ENCODE data around the gene SLC6A15.

SLC6A15 gene

DNA sequence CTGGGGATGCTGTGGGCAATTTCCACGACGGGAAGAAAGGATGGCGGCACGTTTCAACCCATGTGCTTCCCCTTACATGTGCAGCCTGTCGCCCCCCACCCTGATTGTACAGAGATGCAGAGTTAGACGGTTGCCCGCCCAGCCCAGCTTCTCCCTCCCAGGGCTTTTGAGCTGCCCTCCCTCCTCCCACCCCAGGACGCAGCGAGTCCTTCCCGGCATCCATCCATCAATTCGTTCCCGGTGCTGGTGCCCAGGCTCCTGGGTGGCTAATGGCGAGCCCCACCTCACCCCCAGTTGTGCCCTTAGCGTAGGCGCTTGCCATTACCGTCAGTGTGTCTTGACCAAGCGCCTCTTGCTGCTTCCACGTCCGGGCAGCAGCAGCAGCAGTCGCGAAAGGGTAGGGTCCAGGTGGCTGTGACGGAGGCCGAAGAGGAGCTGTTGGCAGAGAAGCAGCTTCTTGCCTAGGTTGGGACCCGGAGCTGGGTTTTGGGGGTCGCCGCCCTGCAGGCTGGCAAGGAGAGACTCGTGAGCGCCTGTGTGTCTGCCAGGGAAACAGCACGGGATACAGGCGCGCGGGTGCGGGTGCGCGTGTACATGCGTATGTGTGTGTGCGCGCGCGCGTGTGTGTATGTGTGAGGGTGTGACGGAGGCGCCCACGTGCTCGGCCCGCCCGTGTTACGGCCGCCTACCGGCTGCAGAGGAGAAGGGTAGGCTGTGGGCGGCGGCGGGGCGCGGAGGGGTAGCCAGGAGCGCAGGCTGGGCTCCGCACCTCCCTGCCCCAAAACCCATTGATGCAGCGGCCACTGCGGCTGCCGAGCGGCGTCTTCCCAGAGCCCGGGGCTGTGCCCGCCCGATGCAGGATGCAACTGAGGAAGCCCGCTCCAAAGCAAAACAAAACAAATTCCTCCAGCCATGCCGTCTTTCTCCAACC lies at the start of gene SLC6A15:
SLC6A15 (minus strand) TSS at position 602 of the 931 bp plus-strand sequence. CDS start 20,679 bp downstream, outside the sequence.
- no peak for DNase-seq (ENCODE audit: low read depth in 2 of 2)

DNA sequence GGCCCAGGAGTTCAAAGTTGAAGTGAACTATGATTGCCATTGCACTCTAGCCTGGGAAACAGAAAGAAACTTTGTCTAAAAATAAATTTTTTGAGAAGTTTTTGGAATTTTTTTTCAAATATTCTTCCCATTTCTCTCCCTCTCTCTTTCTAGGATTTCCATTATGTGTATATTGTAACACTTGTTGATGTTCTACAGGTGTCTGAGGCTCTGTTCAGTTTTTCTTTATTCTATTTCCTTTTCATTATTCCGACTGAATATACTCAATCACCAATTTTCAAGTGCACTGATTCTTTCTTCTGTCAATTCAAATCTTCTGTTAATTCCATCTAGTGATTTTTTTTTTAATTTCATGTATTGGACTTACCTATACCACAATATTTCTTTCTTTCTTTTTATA lies 48.3 kb upstream of the SLC6A15 start:
- no peak for DNase-seq (ENCODE audit: low read depth in 2 of 2)

DNA sequence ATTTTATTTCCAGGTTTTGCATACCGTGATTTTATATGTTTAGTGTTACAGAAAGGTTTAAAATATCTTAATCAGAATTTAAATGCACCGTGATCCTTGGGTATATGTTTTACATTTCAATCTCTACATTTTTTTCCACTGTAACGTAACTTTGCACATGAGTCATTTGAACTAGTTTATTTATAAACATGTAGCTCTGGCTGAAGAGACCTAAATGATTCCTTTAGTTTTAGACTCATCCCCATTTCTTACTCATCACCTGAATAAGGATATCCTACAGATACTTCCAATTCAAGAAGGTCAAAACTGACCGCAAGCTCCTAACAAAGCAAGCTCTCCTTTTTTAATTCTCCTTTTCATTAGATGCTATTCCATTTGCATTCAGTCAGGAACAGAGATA lies 42.7 kb upstream of the SLC6A15 start:
- no peak for DNase-seq (ENCODE audit: low read depth in 2 of 2)

DNA sequence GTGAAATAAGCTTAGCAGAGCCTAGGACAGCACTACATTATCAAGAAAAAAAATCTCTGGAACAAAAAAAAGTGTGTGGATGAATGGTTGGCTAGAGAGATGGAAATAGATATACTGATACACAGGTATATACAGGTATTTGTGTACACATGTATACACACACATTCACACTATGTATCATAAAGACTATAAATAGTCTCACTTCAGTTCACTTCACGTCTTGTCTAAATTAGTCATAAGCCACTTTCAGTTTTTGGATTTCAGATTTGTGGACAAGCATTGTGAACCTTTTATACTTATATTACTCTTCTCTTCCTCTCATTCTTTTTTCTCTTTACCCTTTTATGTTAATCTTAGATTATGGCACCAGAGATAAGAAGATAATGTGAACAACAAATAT lies 41.8 kb upstream of the SLC6A15 start:
- DNase-seq (ENCODE audit: low read depth in 2 of 2) = no peak

DNA sequence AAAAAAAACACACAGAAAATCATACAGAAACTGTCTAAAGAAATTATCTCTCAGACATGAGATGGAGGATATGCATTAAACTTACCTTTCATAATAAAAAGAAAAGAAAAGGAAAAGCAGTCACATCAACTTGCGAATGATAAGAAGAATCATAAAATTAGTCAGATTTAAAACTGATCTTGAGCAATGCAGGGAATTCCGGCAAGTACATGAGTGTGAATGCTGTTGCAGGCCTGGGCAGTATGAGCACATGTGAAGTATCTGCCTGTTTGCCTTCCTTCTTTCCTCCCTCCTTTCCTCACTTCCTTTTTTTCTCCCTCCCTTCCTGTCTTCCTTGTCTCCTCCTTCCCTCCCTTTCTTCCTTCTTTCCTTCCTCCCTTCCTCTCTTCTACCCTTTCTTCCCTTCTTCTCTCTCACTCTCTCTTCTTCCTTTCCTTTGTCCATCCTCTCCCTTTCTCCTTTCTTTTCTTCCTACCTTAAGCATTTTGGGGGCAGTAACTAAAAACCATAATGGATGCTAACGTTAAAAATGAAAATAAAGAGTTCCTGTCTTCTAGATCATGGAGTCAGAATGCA lies 38.5 kb upstream of the SLC6A15 start:
- no peak for DNase-seq (ENCODE audit: low read depth in 2 of 2)

DNA sequence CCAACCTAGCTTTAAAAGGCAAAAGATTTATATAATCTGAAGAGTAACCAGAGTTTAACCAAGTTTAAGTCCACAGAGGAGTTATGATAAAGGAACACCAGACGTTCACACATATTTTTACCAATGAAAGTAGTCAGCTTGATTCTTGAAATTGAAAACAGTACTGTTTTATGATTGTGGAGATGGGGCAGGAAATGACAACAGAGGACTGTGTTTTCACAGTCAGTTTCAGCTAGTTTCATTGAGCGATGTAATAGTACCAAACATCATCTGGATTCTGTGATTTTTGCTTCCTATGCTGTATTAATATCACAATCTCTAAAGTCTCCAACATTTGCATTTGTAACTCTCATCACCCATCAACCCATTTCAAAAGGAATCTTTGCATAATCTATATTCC lies 34.2 kb upstream of the SLC6A15 start:
- no peak for DNase-seq (ENCODE audit: low read depth in 2 of 2)

DNA sequence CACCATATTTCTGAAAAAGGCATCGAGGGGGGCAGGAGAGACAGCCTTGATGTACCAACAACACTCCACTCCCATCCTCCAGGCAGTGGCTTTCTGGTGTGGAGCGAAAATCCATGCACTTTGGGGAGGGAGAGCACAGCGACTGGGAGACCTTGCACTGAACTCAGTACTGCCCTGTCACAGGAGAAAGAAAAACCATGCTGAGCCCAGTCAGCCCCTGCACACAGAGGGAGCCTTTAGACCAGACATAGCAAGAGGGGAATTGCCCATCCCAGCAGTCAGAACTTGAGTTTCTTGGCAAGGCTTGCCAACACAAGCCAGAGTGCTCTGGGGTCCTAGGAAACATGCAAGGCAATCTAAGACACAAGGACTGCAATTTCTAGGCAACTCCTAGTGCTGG lies 24.8 kb upstream of the SLC6A15 start:
- no peak for DNase-seq (ENCODE audit: low read depth in 2 of 2)

DNA sequence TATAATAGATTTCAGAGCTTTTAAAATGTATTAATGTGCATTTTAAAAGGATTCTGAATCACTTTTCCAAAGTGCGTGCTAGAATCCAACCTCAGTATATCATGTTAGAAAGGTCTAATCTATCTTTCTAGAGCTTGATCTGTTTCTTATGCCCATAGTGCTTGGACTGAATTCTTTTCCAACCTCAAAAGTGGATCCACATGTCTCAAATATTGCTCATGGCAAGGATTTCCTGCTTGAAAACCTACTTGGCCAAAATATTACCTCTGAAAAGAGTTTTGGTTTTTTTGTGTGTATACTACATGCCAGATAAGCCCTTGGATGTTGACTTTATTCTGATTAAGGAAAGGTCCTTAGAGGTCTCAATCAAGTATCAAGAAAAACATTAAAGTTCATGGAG lies 16.9 kb upstream of the SLC6A15 start:
- no peak for DNase-seq (ENCODE audit: low read depth in 2 of 2)

DNA sequence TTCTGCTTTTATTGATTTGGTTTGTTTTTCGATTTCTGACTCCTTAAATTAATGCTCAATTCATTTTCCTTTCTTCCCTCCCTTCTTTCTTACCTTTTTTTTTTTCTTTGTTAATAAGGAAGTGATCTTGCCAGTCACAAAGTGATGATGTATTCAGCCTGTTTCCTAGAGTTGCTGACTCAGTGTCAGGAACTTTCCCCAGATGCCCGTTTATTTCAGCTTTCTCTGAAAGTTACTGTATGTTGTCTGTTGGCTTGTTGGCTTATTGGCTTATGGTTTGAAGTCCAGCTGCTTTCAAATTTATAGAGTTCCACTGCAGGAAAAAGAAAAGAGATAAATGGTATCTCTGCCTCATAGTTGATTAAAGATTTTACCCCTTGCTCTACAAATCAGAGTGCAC lies 12.4 kb upstream of the SLC6A15 start:
- no peak for DNase-seq (ENCODE audit: low read depth in 2 of 2)

DNA sequence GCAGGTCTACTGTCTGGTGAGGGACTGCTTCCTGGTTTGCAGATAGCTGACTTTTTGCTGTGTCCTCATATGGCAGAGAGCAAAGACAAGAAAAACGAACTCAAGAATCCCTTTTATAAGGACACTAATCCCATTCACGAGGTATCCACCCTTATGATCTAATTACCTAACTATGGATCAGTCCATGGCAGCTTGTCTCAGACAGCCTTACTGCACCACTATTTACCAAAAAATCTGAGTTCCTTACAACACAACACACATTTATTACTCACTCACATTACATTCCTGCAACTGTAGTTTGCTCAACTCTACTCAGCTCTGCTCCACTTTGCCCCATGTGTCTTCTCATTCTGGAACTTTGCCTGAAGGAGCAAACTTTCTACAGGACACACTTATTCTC lies 10.1 kb upstream of the SLC6A15 start:
- no peak for DNase-seq (ENCODE audit: low read depth in 2 of 2)

DNA sequence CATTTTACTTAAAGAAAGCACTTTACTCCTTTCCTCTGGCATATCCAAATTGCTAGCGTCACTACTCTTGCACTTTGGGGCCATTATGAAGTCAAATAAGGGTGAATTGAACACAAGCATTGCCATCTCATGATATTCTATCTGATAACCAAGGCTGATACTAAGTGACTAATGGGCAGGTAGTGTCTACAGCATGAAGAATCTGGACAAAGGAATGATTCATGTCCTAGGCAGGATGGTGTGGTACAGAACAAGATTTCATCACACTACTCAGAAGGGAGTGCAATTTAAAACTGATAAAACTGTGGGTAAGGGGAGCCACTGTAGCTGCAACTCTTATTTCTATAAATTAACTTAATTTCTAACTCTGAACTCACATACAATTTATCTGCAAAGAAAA lies 7.7 kb upstream of the SLC6A15 start:
- DNase-seq (ENCODE audit: low read depth in 2 of 2) = no peak

DNA sequence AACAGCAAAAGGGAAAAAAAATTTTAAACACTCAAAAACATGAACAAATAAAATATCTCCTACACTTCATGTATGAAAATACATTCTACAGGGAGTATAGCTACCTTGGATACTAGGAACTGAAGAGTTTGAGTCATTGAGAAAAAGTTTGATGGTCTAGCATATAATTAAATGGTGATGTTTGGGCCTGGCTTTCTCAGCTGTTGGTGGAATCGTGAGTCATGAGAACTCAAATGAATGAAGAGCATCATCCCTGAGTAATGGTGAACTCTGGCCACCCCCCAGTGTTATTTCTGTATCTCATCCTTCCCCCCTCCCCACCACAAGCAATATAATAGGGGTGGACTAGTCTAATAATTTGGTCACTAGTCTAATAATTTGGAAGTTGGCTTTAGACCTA lies 6.7 kb upstream of the SLC6A15 start:
- no peak for DNase-seq (ENCODE audit: low read depth in 2 of 2)

DNA sequence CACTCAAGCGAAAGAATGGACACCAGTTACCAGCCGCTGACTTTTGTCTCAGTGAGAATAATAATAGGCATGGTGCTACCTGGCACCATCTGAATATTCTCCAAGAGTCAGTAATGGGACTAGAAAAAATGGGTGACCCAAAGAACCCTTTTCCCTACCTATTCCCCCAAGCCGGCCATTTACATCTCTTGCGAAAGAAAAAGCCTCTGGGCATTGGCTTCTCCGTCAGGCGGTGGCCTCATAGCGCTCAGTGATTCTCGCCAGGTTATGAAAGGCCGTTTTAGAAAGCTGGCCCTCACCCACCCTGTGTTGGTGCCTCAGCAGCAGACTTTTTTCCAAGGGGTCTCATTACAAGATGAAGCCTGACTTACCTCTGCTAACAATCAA lies 523 bp upstream of the SLC6A15 start:
- no peak for DNase-seq (ENCODE audit: low read depth in 2 of 2)

DNA sequence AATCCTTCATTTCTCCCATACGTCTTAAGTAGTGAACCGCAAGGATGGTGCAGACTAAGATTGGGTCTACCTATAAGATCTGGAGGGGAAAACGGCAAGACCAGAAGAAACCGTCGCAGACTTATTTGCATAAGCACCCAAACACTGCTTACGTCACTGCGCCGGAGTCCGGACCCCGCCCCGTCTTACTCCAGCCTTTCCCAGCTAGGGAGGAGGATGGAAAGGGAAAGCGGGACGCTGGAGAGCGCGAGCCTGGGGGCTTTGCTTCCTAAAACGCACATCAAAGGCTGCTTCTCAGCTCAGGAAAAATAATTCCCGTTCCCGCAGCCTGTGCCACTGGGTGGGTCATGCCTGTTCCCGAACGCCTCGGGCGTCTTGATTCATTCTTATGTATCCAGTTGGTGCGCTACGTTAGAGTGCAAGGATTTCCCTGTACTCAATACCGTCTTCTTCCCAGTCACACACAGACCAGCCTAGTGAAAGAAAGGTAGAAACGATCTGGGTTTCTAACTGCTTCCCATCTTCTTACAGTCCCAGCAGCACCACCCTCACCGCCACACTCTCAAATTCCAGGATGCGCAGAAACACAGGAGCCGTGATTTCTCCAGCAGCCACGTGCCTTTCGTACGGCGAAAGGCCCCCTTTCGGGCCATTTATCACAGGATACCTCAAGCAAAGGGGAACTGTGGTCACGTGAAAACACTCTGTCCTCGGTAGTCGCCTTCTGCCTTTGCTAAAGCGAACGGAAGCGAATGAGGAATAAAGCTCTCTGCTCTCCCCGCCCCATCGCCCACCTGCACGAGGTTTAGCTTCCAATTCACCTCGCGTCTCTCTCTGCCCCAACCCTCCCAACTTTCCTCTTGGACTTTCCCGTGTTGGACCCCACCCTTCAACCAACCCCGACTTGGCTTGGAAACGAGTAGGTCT lies 1.1 kb downstream of the SLC6A15 start:
- DNase-seq (ENCODE audit: low read depth in 2 of 2) = no peak

DNA sequence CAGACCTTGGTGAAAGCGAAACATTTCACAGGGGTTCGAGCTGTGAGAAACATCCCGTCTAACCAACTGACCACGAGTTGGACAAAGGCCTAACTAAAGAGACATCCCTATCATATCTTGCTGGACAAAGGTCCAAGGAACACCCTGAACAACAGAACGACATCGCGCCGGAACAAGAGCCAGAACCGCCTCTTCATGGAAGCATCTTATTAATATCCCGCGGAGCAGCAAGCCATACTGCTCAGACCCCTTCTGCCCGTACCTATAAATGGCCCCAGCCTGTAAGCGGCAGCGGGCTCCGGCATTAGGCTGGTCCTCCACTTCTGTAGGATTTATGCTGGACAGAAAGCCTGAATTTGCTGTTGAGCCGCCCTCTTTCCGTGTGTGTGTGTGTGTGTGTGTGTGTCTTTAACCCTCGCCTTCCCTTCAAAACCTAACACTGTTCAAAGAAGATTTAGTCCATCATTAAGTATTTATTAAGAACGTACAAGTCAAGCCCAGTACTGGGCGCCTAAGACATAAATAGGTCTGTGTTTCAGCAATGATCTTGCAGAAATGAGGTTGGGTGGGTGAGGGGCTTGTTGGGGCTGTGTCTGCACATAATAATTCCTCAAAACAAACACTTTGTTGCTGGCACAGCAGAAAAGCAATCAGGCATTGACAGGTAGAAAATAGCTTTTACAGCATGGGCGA lies 1.9 kb downstream of the SLC6A15 start:
- DNase-seq (ENCODE audit: low read depth in 2 of 2) = no peak

DNA sequence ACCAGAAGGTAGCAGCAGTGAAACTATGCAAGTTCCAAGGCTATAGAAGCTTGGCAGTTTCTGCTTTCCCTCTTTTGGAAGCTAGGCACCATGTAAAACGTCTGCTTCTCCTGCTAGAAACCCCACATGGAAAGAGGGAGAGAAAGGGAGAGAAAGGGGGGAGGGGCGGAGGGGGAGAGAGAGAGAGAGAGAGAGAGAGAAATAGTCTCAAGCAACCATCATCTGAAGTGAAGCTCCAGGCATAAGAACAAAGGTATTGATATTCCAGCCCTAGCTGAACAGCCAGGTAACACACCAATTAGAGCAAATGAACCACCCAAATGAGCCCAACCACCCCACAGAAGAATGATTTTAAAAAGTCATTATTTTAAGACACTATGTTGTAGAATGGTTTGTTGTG lies 8.5 kb downstream of the SLC6A15 start:
- no peak for DNase-seq (ENCODE audit: low read depth in 2 of 2)

DNA sequence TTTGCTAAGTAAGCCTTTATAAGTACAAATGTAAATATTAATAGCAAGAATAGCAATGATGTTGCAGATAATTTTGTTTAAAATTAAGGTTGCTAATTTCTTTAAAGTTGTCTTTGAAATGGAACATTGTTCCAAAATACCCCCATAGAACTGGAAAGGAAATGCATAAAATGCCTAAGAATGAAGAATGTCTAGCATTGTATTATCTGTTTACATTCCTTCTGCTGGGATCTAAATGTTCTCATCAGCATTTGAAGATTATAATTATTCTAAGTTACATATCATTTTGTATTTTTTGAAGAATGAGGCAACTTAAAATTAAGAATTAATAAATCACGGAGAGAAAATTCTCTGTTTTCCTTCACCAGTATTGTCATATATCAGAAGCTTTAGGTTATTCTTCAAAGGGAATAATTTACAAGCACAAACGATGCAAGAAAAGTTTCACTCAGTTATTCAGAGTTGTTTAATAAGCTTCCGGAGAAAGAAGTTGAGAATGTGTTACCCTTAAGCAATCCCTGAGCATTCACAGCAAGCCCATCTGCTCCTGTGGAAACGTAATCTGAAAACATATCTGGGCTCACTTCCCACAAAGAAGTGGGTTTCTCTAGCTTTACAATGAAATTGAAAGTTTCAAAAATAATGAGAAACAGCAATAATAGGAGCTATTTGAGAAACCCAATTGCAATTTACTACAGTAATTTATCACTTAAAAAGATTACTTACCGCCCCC lies 21.3 kb downstream of the SLC6A15 start:
- no peak for DNase-seq (ENCODE audit: low read depth in 2 of 2)

DNA sequence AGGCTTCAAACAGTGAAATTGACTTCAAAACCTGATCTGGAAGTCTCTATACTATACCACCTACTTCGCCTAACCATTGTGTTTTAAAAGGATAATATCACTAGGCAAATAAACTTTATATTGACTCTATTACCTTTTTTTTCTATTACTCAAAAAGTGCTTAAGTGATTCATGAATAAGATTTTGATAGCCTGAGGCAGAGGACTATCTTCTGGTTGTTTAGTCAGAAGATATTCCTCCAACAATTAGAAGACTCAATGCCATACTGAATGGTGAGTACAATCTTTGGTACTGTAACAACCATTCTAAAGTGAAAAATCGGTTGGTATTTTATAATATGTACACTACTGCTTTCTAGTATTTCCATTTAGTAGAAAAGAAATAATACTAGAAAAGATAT lies 22.8 kb downstream of the SLC6A15 start:
- DNase-seq (ENCODE audit: low read depth in 2 of 2) = no peak

DNA sequence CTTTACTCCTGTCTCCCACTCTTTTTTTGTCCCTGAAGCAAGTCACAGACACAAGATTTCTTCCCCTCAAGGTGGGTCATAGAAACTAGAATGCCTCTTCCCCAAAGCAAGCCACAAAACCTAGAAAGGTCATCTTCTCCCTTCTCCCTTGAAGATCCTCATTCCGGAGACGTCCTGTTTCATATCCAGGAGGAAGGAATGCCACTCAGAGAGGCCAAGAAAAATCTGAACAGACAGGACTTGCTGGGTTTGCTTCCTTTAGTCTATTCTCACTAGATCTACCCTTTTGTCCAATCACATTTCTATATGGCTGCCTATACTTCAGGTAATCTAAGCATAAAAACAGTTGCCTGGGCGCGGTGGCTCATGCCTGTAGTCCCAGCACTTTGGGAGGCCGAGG lies 23.7 kb downstream of the SLC6A15 start:
- no peak for DNase-seq (ENCODE audit: low read depth in 2 of 2)

DNA sequence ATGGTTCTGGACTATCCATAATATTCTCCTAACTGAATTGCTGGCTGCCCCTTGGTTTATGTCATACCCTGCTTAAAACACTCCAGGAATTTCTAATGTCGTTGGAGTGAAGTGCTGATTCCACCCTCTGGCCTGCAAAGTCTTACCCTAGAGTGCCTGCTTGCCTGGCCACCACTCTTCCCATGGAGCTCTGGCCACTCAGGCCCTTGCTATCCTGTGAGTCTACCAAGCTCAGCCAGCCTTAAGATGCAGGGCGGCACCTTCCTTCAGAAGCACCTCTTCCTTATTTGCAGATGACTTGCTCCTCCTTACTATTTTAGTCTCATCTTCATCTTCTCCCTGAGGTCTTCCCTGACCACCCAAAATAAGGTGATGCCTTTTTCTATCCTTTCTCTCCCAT lies 35.3 kb downstream of the SLC6A15 start:
- DNase-seq (ENCODE audit: low read depth in 2 of 2) = no peak

DNA sequence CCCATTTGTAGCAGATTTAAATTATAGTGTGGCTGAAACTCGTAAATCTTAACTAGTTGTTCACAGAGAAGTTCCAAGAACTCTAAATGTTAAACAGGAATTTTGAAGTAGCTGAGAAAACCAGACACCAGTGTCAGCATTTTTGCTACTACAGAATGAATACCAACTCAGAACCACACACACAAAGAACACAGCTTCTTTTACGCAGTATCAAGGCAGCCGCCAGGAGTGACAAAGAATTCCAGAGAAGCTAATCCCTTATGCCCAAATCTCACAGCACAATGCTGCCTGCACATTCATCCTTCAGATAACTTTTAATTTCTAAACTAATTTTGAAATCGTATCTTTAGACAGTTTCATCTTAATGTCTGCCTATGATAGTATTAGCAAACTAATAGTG lies 37.4 kb downstream of the SLC6A15 start:
- DNase-seq (ENCODE audit: low read depth in 2 of 2) = no peak
